BLaER1 treated with 17β-estradiol and CSF1 and Interleukin-3, amounts not matched to agents 10 nM and 100 nM (cell line): ENCODE data around the gene IMP3.
"Not testable (repeated sequence)": the region's sequence is repeated elsewhere in the genome, so short reads cannot be mapped to it uniquely, and the experiment has no call there.

Source experiments
- H3K27ac ChIP-seq, 11 experiments: shearing (Covaris generic); formaldehyde crosslinking; 2 replicates each; pipeline ENCODE4 v1.8.1; 2022
- H3K27me3 ChIP-seq, 11 experiments: shearing (Covaris generic); formaldehyde crosslinking; 2 replicates each; pipeline ENCODE4 v1.8.1; 2022
- H3K36me3 ChIP-seq, 11 experiments: shearing (Covaris generic); formaldehyde crosslinking; 2 replicates each; pipeline ENCODE4 v1.8.1; 2022
- H3K4me1 ChIP-seq, 10 experiments: shearing (Covaris generic); formaldehyde crosslinking; 2 replicates each; pipeline ENCODE4 v1.8.1; 2022
- H3K4me2 ChIP-seq, 11 experiments: shearing (Covaris generic); formaldehyde crosslinking; 2 replicates each; pipeline ENCODE4 v1.8.1; 2022
- H3K4me3 ChIP-seq, 10 experiments: shearing (Covaris generic); formaldehyde crosslinking; 2 replicates each; pipeline ENCODE4 v1.8.1; 2022
- H3K9ac ChIP-seq, 11 experiments: shearing (Covaris generic); formaldehyde crosslinking; 2 replicates each; pipeline ENCODE4 v1.8.1; 2022
- H3K9me3 ChIP-seq, 11 experiments: shearing (Covaris generic); formaldehyde crosslinking; replicated peaks in 1 of 11; 2 replicates each; pipeline ENCODE4 v1.8.1; 2022
- H4K20me1 ChIP-seq, 11 experiments: shearing (Covaris generic); formaldehyde crosslinking; 2 replicates each; pipeline ENCODE4 v1.8.1; 2022
- Cebpa-rat ChIP-seq, 11 experiments: shearing (Covaris generic); IDR thresholded peaks; 2 replicates each; pipeline ENCODE4 v1.8.1; 2022

Gene IMP3

GRCh38 chr15:75640483-75641178, 607 bp upstream of the IMP3 start:
- H3K9ac ChIP-seq = peak overlapping the region; percentile 82 to 97 (median 91)
- TF ChIP-seq Cebpa-rat (IDR thresholded peaks at IDR 0.05) = no peak

GRCh38 chr15:75639191-75639708, 774 bp downstream of the IMP3 start:
- Histone ChIP-seq H3K36me3 (peaks cover 0 to 23% (median 7%) of the 10 kb centered on the region in 11 experiments; a peak in 11 of 22 replicates), H3K27me3 (no peaks in the 10 kb centered on the region), H3K4me1 (peaks cover 41 to 60% (median 48%) of the 10 kb centered on the region in 10 experiments), H3K9ac (peak overlapping the region; percentile 82 to 97 (median 91)), H3K4me3 (peak overlapping the region; percentile 76 to 97 (median 86)), H3K4me2 (peak overlapping the region; percentile 90 to 99 (median 96)), H3K27ac (peak overlapping the region; percentile 73 to 96 (median 93); a peak in 21 of 22 replicates), H4K20me1 (peaks cover 12 to 47% (median 37%) of the 10 kb centered on the region in 11 experiments; a peak in 20 of 22 replicates), H3K9me3 (no peaks in the 10 kb centered on the region)
- TF ChIP-seq Cebpa-rat (IDR thresholded peaks at IDR 0.05) = no peak

More at GRCh38 chr15:75640483-75641178, 607 bp upstream of the IMP3 start:
- H4K20me1 ChIP-seq = peaks cover 12 to 42% (median 37%) of the 10 kb centered on the region in 11 experiments; a peak in 20 of 22 replicates
- peak overlapping the region; percentile 73 to 96 (median 93) for H3K27ac ChIP-seq
- no peaks in the 10 kb centered on the region for H3K9me3 ChIP-seq
- H3K4me2 ChIP-seq = peak overlapping the region; percentile 78 to 99 (median 90)
- H3K36me3 ChIP-seq = peaks cover 0 to 23% (median 7%) of the 10 kb centered on the region in 11 experiments; a peak in 11 of 22 replicates
- no peaks in the 10 kb centered on the region for H3K27me3 ChIP-seq
- H3K4me1 ChIP-seq = peaks cover 40 to 59% (median 48%) of the 10 kb centered on the region in 10 experiments
- peak overlapping the region; percentile 76 to 97 (median 86) for H3K4me3 ChIP-seq

GRCh38 chr15:75637245-75638009, 2.6 kb downstream of the IMP3 start:
- peak overlapping the region; percentile 82 to 97 (median 91) for H3K9ac ChIP-seq
- H3K36me3 ChIP-seq = peaks cover 0 to 23% (median 7%) of the 10 kb centered on the region in 11 experiments; a peak in 11 of 22 replicates
- peak overlapping the region in 1 of 11 experiments; percentile 95; a peak in 2 of 22 replicates for H3K27ac ChIP-seq
- H3K9me3 ChIP-seq = no peaks in the 10 kb centered on the region
- peak overlapping the region; percentile 76 to 97 (median 86); a peak in 19 of 20 replicates for H3K4me3 ChIP-seq
- H4K20me1 ChIP-seq = peaks cover 12 to 47% (median 37%) of the 10 kb centered on the region in 11 experiments; a peak in 20 of 22 replicates
- TF ChIP-seq Cebpa-rat (IDR thresholded peaks at IDR 0.05) = no peak
- H3K4me1 ChIP-seq = peaks cover 41 to 60% (median 48%) of the 10 kb centered on the region in 10 experiments
- H3K27me3 ChIP-seq = no peaks in the 10 kb centered on the region
- H3K4me2 ChIP-seq = peak overlapping the region; percentile 90 to 99 (median 96)

- H3K4me3 ChIP-seq = no peak overlapping the region
- TF ChIP-seq Cebpa-rat (IDR thresholded peaks at IDR 0.05) = no peak
- H4K20me1 ChIP-seq = peaks cover 12 to 47% (median 37%) of the 10 kb centered on the region in 11 experiments; a peak in 20 of 22 replicates
- H3K4me2 ChIP-seq = peak overlapping the region; percentile 33 to 99 (median 94); a peak in 12 of 22 replicates
- H3K36me3 ChIP-seq = peaks cover 0 to 23% (median 7%) of the 10 kb centered on the region in 11 experiments; a peak in 11 of 22 replicates
- H3K27me3 ChIP-seq = no peaks in the 10 kb centered on the region
- no peaks in the 10 kb centered on the region for H3K9me3 ChIP-seq
- H3K4me1 ChIP-seq = peaks cover 29 to 52% (median 37%) of the 10 kb centered on the region in 10 experiments
- peak overlapping the region in 2 of 11 experiments; percentile 30 to 88; a peak in 1 of 22 replicates for H3K9ac ChIP-seq
- H3K27ac ChIP-seq = no peak overlapping the region
Measured at GRCh38 chr15:75636026-75636425, 4.0 kb downstream of the IMP3 start.

- H3K4me2 ChIP-seq, H3K9me3 ChIP-seq, H3K27ac ChIP-seq, H3K27me3 ChIP-seq, H3K4me3 ChIP-seq: not testable (repeated sequence)
- peak overlapping the region in 1 of 11 experiments; percentile 18; a peak in 1 of 22 replicates for H3K9ac ChIP-seq
- peaks cover 12 to 39% (median 32%) of the 10 kb centered on the region in 11 experiments; a peak in 20 of 22 replicates for H4K20me1 ChIP-seq
- peaks cover 26 to 53% (median 40%) of the 10 kb centered on the region in 10 experiments for H3K4me1 ChIP-seq
- H3K36me3 ChIP-seq = peaks cover 0 to 23% (median 7%) of the 10 kb centered on the region in 11 experiments; a peak in 11 of 22 replicates
Measured at GRCh38 chr15:75633922-75634321, 6.1 kb downstream of the IMP3 start.

GRCh38 chr15:75631935-75632334, 8.1 kb downstream of the IMP3 start:
- Histone ChIP-seq H3K4me3 (no peak overlapping the region), H3K4me2 (no peak overlapping the region), H3K9me3 (peaks cover 0 to 4% (median 0%) of the 10 kb centered on the region in 11 experiments; a peak in 2 of 22 replicates), H4K20me1 (peaks cover 0 to 19% (median 12%) of the 10 kb centered on the region in 11 experiments; a peak in 19 of 22 replicates), H3K36me3 (peaks cover 0 to 11% (median under 1%) of the 10 kb centered on the region in 11 experiments; a peak in 8 of 22 replicates), H3K4me1 (peaks cover 24 to 46% (median 35%) of the 10 kb centered on the region in 10 experiments), H3K9ac (no peak overlapping the region), H3K27ac (no peak overlapping the region), H3K27me3 (no peaks in the 10 kb centered on the region)
- no peak for TF ChIP-seq Cebpa-rat (IDR thresholded peaks at IDR 0.05)

- Histone ChIP-seq H4K20me1 (peaks cover 0 to 15% (median 0%) of the 10 kb centered on the region in 11 experiments; a peak in 3 of 22 replicates), H3K9me3 (peaks cover 0 to 4% (median 0%) of the 10 kb centered on the region in 11 experiments; a peak in 2 of 22 replicates), H3K4me1 (peaks cover 43 to 65% (median 57%) of the 10 kb centered on the region in 10 experiments), H3K4me2 (peak within 1 kb of the TSS; percentile 79 to 95 (median 88)), H3K4me3 (peak within 1 kb of the TSS; percentile 75 to 95 (median 88)), H3K36me3 (peaks cover 0 to 13% (median 0%) of the 10 kb centered on the region in 11 experiments; a peak in 4 of 22 replicates), H3K27me3 (no peaks in the 10 kb centered on the region), H3K27ac (peak within 1 kb of the TSS; percentile 95 to 100 (median 97)), H3K9ac (peak within 1 kb of the TSS; percentile 91 to 99 (median 95))
- no peak for TF ChIP-seq Cebpa-rat (IDR thresholded peaks at IDR 0.05)
Measured at GRCh38 chr15:75625542-75626347, 14.3 kb downstream of the IMP3 start, which contains the start of gene SNUPN. Gene SNUPN (minus strand): TSS chr15:75625725. CDS start chr15:75621051, 4,674 bp downstream.
